NT2/D1 (cell line): ENCODE measurements around the gene CELSR1.

Source experiments
- YY1 ChIP-seq: IDR thresholded peaks from 2 replicates; pipeline ENCODE4 v1.6.1; 2011; ENCODE audit not compliant: insufficient read length, insufficient read depth
- ZNF274 ChIP-seq: IDR thresholded peaks from 2 replicates; pipeline ENCODE4 v1.6.1; 2011; ENCODE audit warnings: mild to moderate bottlenecking, low read depth, low read length

DNA sequence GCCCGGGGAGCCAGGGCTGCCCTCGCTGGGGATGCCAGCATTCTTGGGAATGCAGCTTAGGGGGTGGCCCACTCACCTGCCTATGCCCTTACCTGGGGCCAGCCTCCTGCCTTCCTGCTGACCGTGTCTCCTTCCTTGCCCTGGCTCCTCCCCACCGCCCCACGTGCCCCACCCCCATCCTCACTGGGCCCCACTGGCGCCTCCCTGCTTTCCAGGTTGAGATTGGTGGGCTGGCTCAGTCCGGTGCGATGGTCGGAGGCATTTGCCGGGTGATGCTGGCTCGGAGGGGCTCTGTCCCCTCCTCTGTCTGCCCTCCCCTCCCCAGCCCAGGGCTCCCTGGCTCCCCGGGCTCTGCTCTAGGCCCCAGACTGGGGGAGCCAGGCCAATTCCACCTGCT is 48.7 kb upstream of the CELSR1 start:
- TF ChIP-seq YY1 (no peak), ZNF274 (no peak)
